Bone marrow (tissue), 2 donors: ENCODE results near the gene TSC22D1.
"Not testable (repeated sequence)": the region's sequence is repeated elsewhere in the genome, so short reads cannot be mapped to it uniquely, and the experiment has no call there.

Source experiments
- DNase-seq, 2 donors: peaks; one replicate each; lab custom pipeline; 2025; lab: John Stamatoyannopoulos, UW

TSC22D1 gene

GRCh38 chr13:44573071-44573470 is 3.1 kb downstream of the TSC22D1 start:
- DNase-seq: no peak

GRCh38 chr13:44566601-44567000 is 9.5 kb downstream of the TSC22D1 start:
- DNase-seq: no peak

- no peak for DNase-seq
These were observed 10.2 kb downstream of the TSC22D1 start for GRCh38 chr13:44565881-44566280.

DNA sequence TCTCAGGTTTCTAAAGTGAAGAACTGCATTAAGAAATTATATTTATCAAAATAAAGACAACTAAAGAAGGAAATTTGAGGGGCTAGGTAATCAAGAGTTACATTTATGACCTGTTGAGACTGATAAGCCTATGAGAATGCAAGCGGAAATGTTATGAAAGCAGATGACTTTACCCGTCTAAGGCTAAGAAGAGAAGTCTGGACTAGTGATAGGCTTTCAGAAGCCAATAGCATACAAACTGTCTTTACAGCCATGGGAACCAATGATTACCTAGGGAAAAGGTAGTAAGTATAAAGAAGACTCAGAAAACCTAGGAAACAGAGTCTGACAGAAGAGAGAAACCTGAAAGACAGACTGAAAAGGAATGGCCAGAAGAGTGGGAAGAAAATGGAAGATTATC is 11.2 kb downstream of the TSC22D1 start:
- no peak for DNase-seq

- not testable (repeated sequence) for DNase-seq
These were observed 13.3 kb downstream of the TSC22D1 start for GRCh38 chr13:44562853-44563252.

- no peak for DNase-seq
These were observed 14.8 kb downstream of the TSC22D1 start for GRCh38 chr13:44561351-44561750.

GRCh38 chr13:44557986-44558385 is 18.1 kb downstream of the TSC22D1 start:
- DNase-seq: no peak

GRCh38 chr13:44555207-44555606 is 20.9 kb downstream of the TSC22D1 start:
- DNase-seq: no peak

DNA sequence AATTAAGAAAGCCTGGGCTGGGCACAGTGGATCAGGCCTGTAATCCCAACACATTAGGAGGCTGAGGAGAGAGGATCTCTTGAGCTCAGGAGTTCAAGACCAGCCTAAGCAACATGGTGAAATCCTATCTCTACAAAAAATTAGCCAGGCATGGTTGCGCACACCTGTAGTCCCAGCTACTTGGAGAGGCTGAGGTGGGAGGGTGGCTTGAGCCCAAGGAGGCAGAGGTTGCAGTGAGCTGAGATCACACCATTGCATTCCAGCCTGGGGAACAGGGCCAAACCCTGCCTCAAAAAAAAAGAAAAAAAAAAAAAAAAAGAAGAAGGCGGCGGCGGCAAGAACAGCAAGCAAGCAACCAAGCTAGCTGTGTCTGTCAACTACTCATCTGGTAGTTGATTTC is 26.7 kb downstream of the TSC22D1 start:
- DNase-seq: no peak

- DNase-seq: no peak
These were observed 30.0 kb downstream of the TSC22D1 start for GRCh38 chr13:44546164-44546563.

- DNase-seq: no peak
These were observed 32.8 kb downstream of the TSC22D1 start for GRCh38 chr13:44543369-44543768.

- no peak for DNase-seq
These were observed 33.8 kb downstream of the TSC22D1 start for GRCh38 chr13:44542361-44542760.

- DNase-seq: no peak
These were observed 34.5 kb downstream of the TSC22D1 start for GRCh38 chr13:44541601-44542000.

GRCh38 chr13:44540761-44541434 is 35.2 kb downstream of the TSC22D1 start:
- DNase-seq: no peak

GRCh38 chr13:44537248-44537647 is 38.9 kb downstream of the TSC22D1 start:
- no peak for DNase-seq

- DNase-seq: peak in 1 of 2 donors; percentile 21
These were observed 52.7 kb downstream of the TSC22D1 start for GRCh38 chr13:44523146-44524015.

DNA sequence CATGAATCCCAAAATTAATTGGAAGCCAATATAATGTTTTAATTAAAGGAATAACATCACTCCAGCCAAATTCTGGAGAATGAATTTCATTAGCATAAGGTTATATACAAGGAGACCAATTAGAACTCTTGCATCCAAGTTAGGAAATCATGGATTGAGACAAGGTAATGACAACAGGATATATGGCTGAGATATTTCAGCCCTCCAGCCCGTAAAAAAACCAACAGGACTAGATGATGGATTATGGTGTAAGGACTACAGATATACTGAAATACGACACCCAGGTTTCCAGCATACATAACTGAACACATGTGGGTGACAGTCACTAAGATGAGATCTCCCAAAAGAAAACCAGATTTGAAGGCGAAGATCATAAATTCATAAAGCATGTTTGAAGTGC is 56.5 kb downstream of the TSC22D1 start:
- no peak for DNase-seq

DNA sequence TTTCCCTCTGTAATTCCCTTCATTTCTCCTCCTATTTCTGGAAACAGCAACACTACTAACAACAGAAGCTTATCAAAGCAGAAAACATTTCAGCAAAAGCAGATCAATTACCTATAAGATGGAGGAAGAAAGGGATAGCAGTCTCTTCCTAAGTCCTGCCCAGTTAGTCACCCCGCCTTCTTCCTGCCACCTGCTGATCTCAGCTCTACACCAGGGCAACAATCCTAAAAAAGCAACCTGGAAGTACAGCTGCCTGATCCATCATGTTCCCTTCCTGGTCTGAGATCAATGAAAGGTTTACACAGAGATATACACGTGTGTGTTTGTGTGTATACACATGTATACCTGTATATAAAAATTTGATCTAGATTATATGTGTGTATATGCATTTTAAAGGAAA is 59.4 kb downstream of the TSC22D1 start:
- DNase-seq: no peak

GRCh38 chr13:44514278-44514677 is 61.9 kb downstream of the TSC22D1 start:
- no peak for DNase-seq

GRCh38 chr13:44509853-44510252 is 66.3 kb downstream of the TSC22D1 start:
- not testable (repeated sequence) for DNase-seq

DNA sequence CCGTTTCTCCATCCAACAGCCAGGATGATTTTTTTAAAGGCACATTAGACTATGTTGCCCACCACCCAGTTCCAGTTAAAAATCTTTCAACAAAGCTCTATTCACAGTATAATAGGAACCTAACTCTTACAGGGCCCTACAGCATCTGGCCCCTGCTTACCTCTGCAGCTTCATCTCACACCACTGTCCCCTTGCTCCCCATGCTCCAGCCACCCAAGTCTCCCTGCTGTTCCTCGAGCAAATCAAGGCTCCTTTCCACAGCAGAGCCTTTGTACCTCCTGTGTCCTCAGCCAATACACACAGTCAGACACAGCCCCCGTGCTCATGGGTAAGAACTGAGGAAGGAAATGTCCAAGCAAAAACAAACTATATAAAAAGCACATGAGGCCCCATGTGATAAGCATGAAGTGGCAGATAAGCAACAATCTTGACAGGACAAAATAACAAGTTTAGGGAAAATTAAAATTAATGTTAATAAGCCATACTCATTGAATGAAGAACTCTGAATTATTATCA is 67.5 kb downstream of the TSC22D1 start:
- no peak for DNase-seq

DNA sequence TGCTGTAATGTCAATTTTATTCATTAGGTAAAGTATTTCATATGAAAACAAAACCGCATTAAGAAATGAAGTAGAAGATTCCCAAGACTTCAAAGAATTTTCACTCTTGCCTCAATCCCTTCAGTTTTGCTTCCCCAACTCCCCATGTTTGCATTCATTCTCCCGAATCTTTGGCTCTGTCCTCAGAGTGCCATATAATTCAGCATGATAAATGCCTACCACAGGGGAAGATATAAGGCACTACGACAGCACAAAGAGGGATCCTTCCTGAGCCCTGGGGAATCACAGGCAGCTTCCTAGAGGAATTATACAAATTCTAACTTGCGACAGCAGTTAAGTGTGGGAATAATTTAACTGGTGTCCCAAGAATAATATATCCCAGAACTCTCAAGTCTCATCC is 68.5 kb downstream of the TSC22D1 start:
- no peak for DNase-seq

GRCh38 chr13:44506719-44507118 is 69.4 kb downstream of the TSC22D1 start:
- no peak for DNase-seq
